Renal pelvis (tissue), 4 donors: ENCODE measurements around the gene ZNF829. TPM values are rescaled to one million over a fixed set of nuclear protein-coding genes. Genes with fewer than 3 reads are reported as not detected.

Experiments used
- DNase-seq: peaks from one replicate; pipeline ENCODE4 v3.0.0-alpha.2; 2013
- polyA plus RNA-seq, 3 donors: library from polyadenylated mRNA; unstranded; fragments of 120-200 nt; gene quantifications; one replicate each; pipeline ENCODE4 v1.2.1, GENCODE V29; 2013; ENCODE audit not compliant: insufficient read length in 3 of 3

Gene ZNF829
- polyA plus RNA-seq, 3 donors = 6.2 to 7.9 (median 7.6) TPM

GRCh38 chr19:36838784-36839324 lies 77.2 kb downstream of the ZNF829 start:
- no peak for DNase-seq

Other genes starting within 250 kb of the ZNF829 start
- gene ZNF461, start 249.5 kb downstream of the ZNF829 start, polyA plus RNA-seq = 10 to 100 TPM; 10.1 to 15.5 (median 13.8) TPM
- 10 to 100 TPM; 11.1 to 13.4 (median 12.0) TPM for gene ZNF567, start 228.7 kb downstream of the ZNF829 start, polyA plus RNA-seq
- gene ZNF850, start 143.5 kb downstream of the ZNF829 start, polyA plus RNA-seq = 1 to 10 TPM; 2.6 to 4.5 (median 3.8) TPM
- gene ZNF790, start 77.9 kb downstream of the ZNF829 start, polyA plus RNA-seq = 10 to 100 TPM in 2 of 3 donors, 1 to 10 TPM in 1; 9.7 to 17.1 (median 14.2) TPM
- 10 to 100 TPM; 12.6 to 19.5 (median 19.4) TPM for gene ZNF345, start 65.4 kb downstream of the ZNF829 start, polyA plus RNA-seq
- gene ZNF568, start within 50 bp of the ZNF829 start, polyA plus RNA-seq = 10 to 100 TPM; 21.4 to 29.0 (median 22.9) TPM
- 10 to 100 TPM; 19.3 to 23.0 (median 19.6) TPM for gene ZNF420, start 162.1 kb upstream of the ZNF829 start, polyA plus RNA-seq